ENCODE data around the gene CCNH.

DNA sequence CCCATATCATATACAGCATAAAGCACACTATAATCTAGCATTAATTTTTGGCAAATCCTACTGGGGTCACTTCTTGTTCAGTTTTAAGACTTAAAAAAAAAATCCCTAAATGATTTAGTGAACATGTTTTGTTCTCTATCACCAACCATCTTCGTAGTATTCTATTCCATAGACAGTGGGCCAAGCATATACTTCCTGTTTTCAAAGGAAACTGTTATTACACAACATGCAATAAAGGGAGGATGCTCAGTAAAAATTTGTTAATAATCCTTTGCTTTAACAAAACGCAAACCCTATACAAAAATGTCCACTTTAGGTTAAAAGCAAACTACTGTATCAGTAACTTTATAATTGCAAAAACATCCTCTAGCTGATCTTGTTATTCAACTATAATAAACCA, 13.0 kb downstream of the CCNH start:
- TF ChIP-seq CTCF (IDR thresholded peaks at IDR 0.05) (no peak), POLR2A (IDR thresholded peaks at IDR 0.05) (no peak)
